ENCODE data around the gene ORMDL2.

- no peak for TF ChIP-seq EZH2 (IDR thresholded peaks at IDR 0.05)
- no peak for TF ChIP-seq CTCF (IDR thresholded peaks at IDR 0.05)
- no peak for TF ChIP-seq EZH2phosphoT487 (IDR thresholded peaks at IDR 0.05)
These were observed 25.6 kb downstream of the ORMDL2 start for GRCh38 chr12:55843431-55843830.

Data from neural progenitor cell (in vitro differentiated cells).